Activated naive CD4-positive, alpha-beta T cell treated with Interleukin-2 at 50 U/mL for 16 hours (primary cell): ENCODE measurements around the gene WDR72.

Experiments used
- DNase-seq: peaks from one replicate; pipeline ENCODE4 v3.0.0-alpha.2; 2020

WDR72 gene

DNA sequence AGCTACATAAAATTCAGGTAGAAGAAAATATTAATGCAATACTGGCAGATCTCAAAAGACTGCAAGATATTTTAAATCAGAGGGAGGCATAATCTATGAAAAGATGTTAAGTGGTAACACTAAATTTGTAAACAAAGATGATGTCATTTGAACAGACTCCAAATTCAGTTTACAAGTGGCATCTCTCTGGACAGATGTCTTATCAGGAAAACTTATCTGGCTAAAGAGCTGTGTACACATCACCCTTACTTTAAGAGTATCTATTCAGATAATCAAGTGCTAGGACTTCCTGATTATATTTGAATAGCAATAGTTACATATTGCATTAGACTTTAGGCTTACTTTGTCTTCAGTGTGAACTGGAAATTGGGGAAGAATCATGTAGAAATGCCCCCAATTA is 231.5 kb downstream of the WDR72 start:
- DNase-seq, result no peak

DNA sequence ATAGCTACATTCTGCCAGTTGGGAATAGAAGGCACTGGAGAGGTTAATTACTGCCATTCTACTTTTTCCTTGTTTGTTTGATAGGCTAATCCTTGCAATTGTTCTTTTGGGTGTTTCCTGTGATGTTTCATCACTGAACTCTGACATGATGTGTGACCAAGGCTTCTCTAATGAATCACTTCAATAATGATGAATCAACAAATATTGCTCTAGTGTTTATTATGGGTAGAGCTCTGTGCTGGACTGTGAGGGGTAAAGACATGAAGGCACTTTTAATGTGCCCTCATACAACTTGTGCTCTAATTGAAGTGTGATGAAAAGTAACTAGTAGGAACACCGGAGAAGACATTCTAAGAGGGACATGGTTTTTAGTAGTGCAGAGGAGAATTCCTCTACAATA is 233.6 kb downstream of the WDR72 start:
- DNase-seq, result no peak

DNA sequence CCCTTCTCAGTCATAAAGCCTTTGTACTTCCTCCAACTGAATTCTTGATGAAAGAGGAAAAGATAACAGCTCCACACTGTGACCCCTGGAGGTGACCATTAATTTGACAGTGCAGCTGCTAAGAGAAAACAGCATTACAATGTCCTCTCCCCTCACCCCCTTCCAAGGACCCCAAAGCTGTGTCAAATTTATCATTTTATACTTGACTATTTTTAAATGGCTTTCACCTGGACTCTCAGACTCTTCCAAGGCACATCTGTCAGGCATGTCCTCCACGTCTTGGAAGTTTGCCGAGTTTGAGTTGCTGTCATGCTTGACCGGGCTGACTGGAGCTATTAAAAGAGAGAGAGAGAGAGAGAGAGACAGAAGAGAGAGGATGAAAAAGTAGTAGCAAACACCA is 236.5 kb downstream of the WDR72 start:
- DNase-seq, result no peak

DNA sequence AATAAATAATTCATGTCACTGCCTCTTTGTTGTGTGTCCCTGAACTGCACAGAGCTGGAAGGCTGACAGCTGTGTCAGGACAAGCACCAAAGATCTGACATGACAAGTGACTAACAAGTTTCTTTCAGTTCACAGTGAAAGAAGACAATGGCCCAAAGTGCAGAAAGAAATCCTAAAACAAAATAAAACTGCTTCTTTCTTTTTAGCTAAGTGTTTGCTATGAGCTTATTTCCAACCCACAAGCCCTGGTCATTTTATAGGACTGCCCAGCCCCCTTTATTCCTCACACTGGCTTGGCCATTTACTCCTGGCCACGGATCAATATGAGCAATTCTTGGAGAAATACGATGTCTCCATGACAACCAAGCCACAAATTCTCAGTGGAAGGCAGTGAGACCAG is 238.5 kb downstream of the WDR72 start:
- no peak for DNase-seq

DNA sequence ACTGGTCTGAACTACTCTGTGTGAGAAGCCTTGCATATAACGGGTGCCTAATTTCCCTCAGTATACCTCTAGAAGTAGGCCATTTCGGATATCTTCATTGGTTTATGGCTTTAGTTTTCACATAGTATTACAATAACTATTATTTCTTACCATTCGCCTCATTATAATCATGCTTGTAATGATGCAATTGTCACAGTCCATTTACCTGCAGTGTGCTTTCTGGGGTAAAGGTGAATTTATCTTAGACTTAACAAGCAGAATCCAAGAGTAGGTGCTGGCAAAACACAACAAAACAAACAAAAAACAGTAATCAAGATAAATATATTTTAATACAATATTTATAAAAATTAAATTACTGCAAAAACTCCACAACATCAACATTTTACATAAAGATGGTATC is 246.0 kb downstream of the WDR72 start:
- no peak for DNase-seq

DNA sequence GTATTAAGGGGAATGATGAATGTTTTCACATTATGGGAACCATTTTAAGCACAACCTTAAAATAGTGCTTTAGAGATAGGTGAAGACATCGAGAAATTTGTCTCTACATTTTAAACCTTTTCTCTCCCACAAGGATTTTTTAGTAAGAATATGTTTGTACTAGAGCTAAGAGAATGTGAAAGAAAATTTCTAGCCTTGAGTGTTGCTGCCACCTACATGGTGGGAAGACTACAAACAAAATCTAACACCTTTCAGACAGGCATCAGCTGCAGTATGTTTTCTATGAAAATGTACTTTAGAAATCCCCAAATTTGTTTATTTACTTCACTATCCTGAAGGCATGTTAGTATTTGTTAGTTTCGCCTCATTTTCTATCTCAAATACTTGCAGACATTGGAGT is 247.4 kb downstream of the WDR72 start:
- DNase-seq, result no peak

DNA sequence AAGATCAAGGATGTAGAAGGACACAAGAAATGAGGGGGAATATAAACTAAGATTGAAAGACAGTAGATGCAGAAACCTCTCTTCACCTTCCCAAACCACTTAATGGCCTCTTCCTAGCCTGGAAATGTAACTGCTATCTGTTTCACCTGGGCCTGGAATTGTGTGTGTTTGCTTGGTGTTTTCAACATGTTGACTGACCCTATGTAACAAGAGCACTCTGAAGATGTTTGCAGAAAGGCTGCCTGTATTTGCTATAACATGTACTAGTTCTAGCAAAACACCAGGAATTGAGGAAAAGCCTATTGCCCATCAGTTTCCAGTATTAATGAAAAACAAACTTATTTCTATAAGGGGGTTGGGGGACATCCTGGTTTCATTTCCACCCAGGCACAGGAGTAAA is 248.3 kb downstream of the WDR72 start:
- DNase-seq, result no peak

DNA sequence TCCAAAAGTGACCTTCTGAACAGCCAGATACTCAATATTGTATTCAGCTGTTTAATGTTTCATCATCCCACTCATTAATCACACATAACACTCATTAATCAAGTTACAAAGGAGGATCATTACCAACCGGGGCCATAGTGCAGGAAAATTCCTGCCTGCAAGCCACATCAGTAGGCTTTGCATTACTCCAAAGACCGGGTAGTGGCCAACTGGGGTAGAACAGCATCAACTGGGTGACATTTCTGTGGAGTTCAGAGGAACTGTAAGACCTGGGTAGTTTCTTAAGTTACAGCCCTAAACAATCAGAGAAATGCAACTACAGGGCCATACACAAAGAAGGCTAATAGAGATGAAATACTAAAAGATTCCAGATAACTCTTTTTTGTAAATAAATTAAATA is 253.1 kb downstream of the WDR72 start:
- no peak for DNase-seq

DNA sequence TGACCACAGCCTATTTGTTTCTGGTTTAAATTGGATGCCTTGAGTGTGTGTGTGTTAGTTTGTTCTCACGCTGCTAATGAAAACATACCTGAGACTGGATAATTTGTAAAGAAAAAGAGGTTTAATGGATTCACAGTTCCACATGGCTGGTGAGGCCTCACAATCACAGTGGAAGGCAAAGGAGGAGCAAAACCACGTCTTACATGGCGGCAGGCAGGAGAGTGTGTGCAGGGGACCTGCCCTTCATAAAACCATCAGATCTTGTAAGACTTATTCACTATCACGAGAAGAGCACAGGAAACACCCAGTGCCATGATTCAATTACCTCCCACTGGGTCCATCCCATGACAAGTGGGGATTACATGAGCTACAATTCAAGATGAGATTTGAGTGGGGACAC is 260.5 kb downstream of the WDR72 start:
- DNase-seq, result no peak

DNA sequence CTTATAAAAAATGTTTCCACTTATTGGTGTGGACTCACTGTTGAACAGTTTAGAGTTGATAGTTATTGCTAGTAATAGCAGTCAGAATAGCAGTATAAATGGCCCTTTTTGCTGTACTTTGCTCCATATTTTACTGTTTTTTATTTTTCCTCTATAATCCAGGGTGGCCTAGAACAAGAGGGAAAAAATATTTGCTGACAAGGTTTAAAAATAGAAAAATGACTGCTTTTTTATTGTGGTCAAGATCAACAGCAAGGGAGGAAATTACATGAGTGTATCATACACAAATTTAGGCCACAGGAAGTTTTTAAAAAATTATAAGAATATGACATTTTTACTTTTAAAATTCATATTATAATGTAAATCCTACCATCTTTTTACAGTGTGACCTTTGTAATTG is 269.1 kb downstream of the WDR72 start:
- DNase-seq, result no peak

DNA sequence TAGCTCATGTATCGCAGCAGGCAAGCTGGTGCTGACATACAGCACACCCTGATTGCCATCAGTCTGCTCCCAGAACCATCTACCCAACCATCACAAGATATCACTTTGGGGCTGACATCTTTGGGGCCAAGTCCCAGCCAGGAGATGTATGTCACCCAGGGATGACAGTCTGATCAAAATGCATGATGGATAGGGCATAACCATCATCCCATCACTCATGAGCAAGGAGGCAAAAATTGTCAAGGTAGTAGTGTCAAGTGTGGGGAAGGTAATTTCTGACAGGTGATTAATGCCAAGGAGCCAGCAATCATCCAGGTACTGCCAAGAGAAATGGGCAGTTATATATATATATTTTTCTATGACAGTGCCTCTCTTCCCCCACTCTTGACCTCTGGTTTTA is 277.4 kb downstream of the WDR72 start:
- DNase-seq, result no peak

DNA sequence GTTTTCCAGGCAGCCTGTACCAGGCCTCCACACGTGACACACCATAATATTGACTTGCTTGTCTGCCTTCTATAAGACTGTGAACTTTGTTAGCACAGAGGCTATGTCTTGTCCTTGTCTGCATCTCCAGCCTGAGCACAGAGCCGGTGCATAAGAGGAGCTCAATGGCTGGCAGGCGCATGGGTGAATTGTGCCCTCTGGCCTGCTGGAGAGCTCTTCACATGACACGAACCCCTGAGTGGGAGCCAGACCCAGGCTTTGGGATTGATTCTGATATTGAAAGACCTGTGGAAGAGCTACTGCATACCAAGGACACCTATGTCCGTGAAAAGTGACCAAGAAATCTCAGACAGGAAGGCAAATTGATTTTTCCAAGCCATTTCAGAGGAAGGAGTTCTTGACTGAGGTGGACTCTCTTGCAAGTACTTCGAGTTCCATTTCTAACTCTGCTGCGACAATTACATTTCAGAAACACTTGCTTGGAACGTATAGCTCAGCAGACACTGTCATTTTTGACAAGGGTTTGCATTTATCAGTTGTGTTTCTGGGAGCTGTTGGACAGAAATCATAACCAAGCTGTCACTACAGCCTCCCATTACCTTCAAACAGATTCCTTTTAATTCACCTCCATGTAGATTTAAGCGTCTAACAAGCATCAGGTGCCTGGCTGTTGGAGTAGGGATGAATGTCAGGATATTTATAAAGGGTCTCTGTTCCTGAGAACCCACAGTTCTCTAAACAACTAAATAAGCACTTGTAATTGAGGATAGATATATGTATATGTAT is 281.3 kb downstream of the WDR72 start:
- DNase-seq, result no peak

DNA sequence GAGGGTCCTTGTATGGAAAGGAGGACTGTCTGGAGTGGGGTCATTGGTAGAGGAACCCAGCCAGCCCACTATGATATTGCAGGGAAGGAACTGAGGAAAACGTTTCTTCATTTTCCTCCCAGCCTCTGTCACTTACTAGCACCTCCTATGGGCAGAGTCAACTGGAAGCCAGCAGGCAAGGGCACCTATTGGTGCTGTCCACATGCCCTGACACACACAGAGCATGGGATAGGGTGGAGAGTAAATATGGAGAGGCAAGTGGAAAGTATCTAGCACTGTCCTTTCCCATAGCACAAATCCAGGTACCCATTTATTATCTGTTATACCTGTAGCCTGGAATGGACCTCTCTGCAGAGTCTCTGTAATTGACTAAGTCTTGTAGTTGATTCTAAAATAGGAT is 285.6 kb downstream of the WDR72 start:
- DNase-seq, result no peak

DNA sequence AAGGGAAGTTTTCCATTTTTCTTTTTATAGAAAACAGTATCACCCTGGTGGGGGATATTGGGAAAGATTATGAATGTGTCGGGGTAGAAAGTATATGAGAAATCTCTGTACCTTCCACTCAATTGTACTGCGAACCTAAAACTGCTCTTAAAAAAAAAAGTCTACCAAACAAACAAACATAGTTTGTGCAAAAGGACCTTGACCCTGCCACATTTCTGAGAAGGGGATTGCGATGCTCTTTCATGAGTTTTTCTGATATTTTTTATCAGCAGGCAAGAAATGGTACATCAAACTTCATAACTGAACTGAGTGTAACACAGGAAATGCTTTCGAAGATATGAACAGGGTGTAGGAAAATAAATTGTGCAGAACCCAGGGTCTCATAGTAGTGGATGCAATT is 286.0 kb downstream of the WDR72 start:
- no peak for DNase-seq

DNA sequence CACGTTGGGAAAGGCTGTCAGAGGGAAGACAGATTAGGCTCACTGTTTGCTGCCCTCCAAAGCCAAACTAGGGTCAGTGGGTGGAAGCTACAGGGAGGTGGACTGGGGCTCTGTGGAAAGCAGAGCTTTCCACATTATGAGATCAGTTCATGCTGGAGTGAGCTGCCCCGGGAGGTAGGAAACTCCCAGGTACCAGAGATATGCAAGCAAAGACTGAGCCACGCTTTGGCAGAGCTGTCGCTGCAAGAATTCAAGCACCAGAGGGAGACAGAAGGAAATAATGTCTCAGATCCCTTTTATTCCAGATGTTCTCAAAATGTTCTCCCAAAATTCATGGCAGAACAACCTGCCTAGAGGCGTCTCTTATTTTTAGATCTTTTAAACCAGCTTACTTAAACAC is 286.6 kb downstream of the WDR72 start:
- DNase-seq, result no peak

DNA sequence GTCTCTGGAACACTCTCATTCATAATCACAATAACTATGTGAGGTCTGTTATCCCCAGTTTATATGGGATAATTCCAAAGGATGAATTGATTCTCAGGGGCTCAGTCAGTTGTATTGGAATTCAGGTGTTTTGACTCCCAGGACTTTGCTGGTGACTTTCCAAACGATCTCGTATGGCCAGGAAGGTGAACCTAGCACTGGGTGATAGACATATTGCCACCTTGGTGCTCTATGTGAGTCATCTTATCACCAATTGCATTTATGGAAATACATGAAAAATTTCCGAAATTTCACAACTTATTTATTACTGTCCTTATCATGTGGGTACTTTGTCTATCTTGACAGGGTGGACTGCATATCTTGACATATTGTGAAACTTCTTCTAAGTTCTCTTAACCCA is 287.3 kb downstream of the WDR72 start:
- no peak for DNase-seq

DNA sequence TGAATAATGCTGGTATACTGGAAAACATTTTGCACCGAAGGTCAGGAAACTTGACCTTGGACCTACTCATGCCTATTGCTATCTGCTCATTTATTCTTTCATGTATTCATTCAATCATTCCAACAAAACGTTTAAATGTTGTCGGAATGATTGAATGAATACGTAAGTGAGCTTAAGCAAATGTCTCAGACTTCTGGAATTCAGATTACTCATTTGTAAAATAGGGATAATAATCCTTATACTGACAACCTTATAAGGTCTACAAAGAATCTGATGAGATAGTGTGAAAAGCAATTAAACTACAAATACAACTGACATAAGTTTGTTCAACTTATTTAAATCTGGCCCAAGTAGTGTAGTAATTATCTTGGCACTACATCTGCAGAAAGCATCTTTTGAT is 288.7 kb downstream of the WDR72 start:
- no peak for DNase-seq

DNA sequence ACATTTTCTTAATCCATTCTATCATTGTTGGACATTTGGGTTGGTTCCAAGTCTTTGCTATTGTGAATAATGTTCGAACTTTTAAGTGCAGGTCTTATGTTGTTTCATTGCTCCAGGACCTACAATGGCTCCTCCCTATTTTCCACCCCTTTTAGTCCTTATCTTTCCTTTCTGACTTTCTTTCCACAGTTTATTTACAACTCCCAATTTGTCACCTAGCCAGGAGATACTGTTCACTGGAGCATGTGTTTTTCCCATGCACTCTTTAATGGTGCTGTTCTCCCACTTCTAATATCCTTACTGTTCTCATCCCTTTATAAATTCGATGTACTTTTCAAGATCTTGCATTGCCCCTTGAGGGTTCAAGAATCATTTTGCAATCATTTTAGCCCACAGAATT is 290.0 kb downstream of the WDR72 start:
- DNase-seq, result no peak
